ENCODE data around the gene TSLP. TPM values are rescaled to one million over a fixed set of nuclear protein-coding genes. Genes with fewer than 3 reads are reported as not detected.

TSLP gene
- total RNA-seq, 1 experiment from 2014 or later, result 6.4 TPM

DNA sequence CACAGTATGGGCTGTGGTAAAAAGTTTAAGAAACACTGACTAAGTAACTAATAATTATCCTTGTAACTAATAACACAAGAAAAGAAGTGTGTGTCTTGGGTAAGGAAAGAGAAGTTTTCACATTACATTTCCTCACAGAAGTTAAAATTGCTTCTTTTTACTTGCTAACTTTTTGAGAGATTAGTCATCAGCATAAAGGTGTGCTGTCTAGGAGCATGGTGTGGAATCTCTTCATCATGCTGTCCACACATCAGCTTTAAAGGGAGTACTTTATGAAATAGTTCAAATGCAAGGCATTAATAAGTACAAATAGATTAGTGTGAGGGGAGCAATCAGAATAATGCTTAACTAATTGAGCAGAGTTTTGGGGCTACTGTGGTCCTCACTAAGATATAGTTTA is 50.4 kb downstream of the TSLP start:
- Mint-ChIP-seq H3K9me3 (ENCODE audit: unreplicated experiment) (no peaks in the 10 kb centered on the region), H3K27me3 (ENCODE audit: insufficient read depth, unreplicated experiment) (no peaks in the 10 kb centered on the region), H3K27ac (ENCODE audit: low read depth, unreplicated experiment) (no peak overlapping the region), H3K4me1 (ENCODE audit: insufficient read depth, unreplicated experiment) (no peaks in the 10 kb centered on the region), H3K36me3 (ENCODE audit: insufficient read depth, unreplicated experiment) (peaks cover 85% of the 10 kb centered on the region), H3K4me3 (ENCODE audit: unreplicated experiment) (no peak overlapping the region)
- ChIA-PET POLR2A (interaction anchor here (0.5 kb wide), 1 partner anchor 377 kb away, joined by 4 read pairs; no protein-coding TSS in a partner anchor), CTCF (no interaction called here)
- BruUV-seq (replicated peaks), result no TSS peak
- no peak for DNase-seq (ENCODE audit: unreplicated experiment)
- intact Hi-C loops (cut with micrococcal nuclease), result no loop called here
- TF ChIP-seq, protein P1, sequence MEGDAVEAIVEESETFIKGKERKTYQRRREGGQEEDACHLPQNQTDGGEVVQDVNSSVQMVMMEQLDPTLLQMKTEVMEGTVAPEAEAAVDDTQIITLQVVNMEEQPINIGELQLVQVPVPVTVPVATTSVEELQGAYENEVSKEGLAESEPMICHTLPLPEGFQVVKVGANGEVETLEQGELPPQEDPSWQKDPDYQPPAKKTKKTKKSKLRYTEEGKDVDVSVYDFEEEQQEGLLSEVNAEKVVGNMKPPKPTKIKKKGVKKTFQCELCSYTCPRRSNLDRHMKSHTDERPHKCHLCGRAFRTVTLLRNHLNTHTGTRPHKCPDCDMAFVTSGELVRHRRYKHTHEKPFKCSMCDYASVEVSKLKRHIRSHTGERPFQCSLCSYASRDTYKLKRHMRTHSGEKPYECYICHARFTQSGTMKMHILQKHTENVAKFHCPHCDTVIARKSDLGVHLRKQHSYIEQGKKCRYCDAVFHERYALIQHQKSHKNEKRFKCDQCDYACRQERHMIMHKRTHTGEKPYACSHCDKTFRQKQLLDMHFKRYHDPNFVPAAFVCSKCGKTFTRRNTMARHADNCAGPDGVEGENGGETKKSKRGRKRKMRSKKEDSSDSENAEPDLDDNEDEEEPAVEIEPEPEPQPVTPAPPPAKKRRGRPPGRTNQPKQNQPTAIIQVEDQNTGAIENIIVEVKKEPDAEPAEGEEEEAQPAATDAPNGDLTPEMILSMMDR (IDR thresholded peaks at IDR 0.05; ENCODE audit: unreplicated experiment), result no peak

DNA sequence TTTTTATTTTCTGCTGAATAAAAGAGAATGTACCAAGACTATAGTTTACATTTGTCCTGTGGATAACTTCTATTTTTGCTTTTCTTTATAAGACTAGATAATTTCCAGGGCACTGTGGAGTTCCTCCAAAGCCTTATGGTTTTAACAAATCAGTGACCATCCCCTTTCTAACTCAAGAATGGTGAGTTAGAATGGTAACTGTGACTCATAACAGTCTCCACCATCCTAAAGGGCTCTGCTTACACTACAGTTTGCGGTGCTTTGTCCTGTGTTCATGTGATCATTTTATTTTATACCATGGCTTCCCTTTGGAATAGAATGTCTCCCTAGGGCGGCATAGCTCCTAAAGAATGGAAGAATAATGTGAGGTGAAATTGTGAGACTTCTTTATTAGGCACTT is 50.9 kb downstream of the TSLP start:
- CTCF ChIA-PET, result no interaction called here
- intact Hi-C loops (cut with micrococcal nuclease), result no loop called here
- H3K9me3 Mint-ChIP-seq (ENCODE audit: unreplicated experiment), result no peaks in the 10 kb centered on the region

DNA sequence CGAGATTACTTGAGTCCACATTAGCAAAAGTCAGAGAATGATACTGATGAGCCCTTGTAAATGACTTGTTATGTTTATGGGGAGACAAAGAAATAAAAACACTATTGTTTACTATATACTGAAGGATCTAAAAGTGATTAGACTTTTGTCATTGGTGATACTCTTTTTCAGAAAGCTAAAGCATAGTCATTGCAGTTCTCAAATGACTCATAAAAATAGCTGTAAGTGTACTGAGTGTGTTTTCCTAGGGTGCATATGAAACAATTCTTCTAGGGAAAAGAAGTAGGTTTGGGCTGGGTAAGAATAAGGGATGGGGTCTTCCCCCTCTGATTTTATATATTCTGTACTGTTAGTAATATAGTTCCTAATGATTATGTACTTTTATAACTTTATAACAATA is 53.3 kb downstream of the TSLP start:
- intact Hi-C loops (cut with micrococcal nuclease), result no loop called here
- H3K4me1 Mint-ChIP-seq (ENCODE audit: insufficient read depth, unreplicated experiment), result peaks cover 5% of the 10 kb centered on the region
- H3K27me3 Mint-ChIP-seq (ENCODE audit: insufficient read depth, unreplicated experiment), result no peaks in the 10 kb centered on the region
- H3K9me3 Mint-ChIP-seq (ENCODE audit: unreplicated experiment), result no peaks in the 10 kb centered on the region
- peaks cover 77% of the 10 kb centered on the region for H3K36me3 Mint-ChIP-seq (ENCODE audit: insufficient read depth, unreplicated experiment)
- no peak for DNase-seq (ENCODE audit: unreplicated experiment)
- no TSS peak for BruUV-seq (replicated peaks)
- no peak overlapping the region for H3K4me3 Mint-ChIP-seq (ENCODE audit: unreplicated experiment)
- TF ChIP-seq, protein P1 (IDR thresholded peaks at IDR 0.05; ENCODE audit: unreplicated experiment), result no peak
- no peak overlapping the region for H3K27ac Mint-ChIP-seq (ENCODE audit: low read depth, unreplicated experiment)
- CTCF ChIA-PET, result no interaction called here
- POLR2A ChIA-PET, result no interaction called here

More for the DNA sequence above, 50.9 kb downstream of the TSLP start:
- no peaks in the 10 kb centered on the region for H3K27me3 Mint-ChIP-seq (ENCODE audit: insufficient read depth, unreplicated experiment)
- POLR2A ChIA-PET, result no interaction called here
- no peak for DNase-seq (ENCODE audit: unreplicated experiment)
- H3K4me3 Mint-ChIP-seq (ENCODE audit: unreplicated experiment), result no peak overlapping the region
- H3K27ac Mint-ChIP-seq (ENCODE audit: low read depth, unreplicated experiment), result no peak overlapping the region
- BruUV-seq (replicated peaks), result no TSS peak
- TF ChIP-seq, protein P1 (IDR thresholded peaks at IDR 0.05; ENCODE audit: unreplicated experiment), result no peak
- peaks cover 85% of the 10 kb centered on the region for H3K36me3 Mint-ChIP-seq (ENCODE audit: insufficient read depth, unreplicated experiment)
- H3K4me1 Mint-ChIP-seq (ENCODE audit: insufficient read depth, unreplicated experiment), result no peaks in the 10 kb centered on the region

DNA sequence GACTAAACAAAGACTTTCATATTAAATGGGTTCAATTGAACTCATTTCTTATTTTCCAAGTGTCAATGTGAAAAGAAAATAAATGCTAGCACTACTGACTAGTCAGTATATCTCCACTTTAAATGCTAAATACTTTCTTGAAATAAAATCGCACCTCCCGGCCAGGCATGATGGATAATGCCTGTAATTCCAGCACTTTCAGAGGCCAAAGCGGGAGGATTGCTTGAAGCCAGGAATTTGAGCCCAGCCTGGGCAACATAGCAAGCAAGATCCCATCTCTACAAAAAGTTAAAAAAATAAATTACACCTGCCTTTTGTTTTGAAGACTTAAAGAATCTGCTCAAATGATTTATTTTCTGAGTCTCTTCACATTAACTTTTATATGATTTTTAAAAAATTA is 55.4 kb downstream of the TSLP start:
- TF ChIP-seq, protein P1 (IDR thresholded peaks at IDR 0.05; ENCODE audit: unreplicated experiment), result no peak
- Mint-ChIP-seq H3K27me3 (ENCODE audit: insufficient read depth, unreplicated experiment) (no peaks in the 10 kb centered on the region), H3K4me1 (ENCODE audit: insufficient read depth, unreplicated experiment) (peaks cover 5% of the 10 kb centered on the region), H3K9me3 (ENCODE audit: unreplicated experiment) (no peaks in the 10 kb centered on the region), H3K36me3 (ENCODE audit: insufficient read depth, unreplicated experiment) (peaks cover 67% of the 10 kb centered on the region), H3K27ac (ENCODE audit: low read depth, unreplicated experiment) (no peak overlapping the region), H3K4me3 (ENCODE audit: unreplicated experiment) (no peak overlapping the region)
- no TSS peak for BruUV-seq (replicated peaks)
- ChIA-PET CTCF (no interaction called here), POLR2A (no interaction called here)
- DNase-seq (ENCODE audit: unreplicated experiment), result no peak
- intact Hi-C loops (cut with micrococcal nuclease), result no loop called here

Other genes starting within 250 kb of the TSLP start
- 43.8 and 52.3 TPM in 2 replicates for gene WDR36, start 20.6 kb downstream of the TSLP start, total RNA-seq (2022)
- gene CAMK4, start 152.7 kb downstream of the TSLP start, total RNA-seq (2022), result 0.21 and 0.39 TPM in 2 replicates